Measurements from ENCODE around the gene STAT5A.

DNA sequence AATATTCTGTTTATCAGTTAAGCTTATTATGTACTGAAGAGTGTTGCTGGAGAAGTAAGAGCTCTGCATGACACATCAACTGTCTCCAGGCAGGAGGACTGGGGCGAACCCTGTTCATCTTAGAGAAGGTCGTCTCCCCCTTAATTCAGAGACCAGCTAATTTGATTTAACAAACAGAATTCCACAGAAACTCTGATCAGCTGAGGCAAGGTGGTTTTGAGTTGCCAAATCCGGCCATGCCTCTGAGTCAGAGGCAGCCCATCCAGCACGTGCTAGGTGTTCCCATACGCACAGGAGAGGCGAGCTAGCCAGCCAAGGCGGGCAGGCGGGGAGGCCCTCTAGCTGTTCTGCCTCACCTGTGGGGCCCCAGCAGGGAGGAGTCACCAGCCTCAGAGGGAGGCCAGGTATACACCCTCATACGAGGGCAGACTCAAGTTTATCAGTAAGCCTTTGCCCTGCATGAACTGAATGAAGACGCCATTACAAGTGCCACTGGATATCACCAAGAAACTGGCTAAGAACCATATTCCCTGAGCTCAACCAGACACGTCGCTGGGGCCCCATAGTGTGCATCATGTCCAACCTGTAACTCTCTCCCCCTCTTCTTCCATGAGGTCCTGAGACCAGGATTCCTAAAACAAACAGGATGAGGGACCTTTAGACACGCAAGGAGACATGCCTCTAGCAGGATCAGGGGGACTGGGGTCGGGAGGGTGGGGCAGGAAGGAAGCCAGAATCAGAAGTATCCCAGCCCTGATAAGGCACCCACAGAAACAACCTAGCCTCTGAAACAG lies 25.7 kb downstream of the STAT5A start:
- no peak for TF ChIP-seq POLR2A (IDR thresholded peaks at IDR 0.05)
- TF ChIP-seq, protein P1, sequence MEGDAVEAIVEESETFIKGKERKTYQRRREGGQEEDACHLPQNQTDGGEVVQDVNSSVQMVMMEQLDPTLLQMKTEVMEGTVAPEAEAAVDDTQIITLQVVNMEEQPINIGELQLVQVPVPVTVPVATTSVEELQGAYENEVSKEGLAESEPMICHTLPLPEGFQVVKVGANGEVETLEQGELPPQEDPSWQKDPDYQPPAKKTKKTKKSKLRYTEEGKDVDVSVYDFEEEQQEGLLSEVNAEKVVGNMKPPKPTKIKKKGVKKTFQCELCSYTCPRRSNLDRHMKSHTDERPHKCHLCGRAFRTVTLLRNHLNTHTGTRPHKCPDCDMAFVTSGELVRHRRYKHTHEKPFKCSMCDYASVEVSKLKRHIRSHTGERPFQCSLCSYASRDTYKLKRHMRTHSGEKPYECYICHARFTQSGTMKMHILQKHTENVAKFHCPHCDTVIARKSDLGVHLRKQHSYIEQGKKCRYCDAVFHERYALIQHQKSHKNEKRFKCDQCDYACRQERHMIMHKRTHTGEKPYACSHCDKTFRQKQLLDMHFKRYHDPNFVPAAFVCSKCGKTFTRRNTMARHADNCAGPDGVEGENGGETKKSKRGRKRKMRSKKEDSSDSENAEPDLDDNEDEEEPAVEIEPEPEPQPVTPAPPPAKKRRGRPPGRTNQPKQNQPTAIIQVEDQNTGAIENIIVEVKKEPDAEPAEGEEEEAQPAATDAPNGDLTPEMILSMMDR (IDR thresholded peaks at IDR 0.05) = no peak
